ENCODE results near the gene ABCD4.

ABCD4 gene

GRCh38 chr14:74238974-74239847 is 63.5 kb downstream of the ABCD4 start, which contains the start of gene VSX2:
TSS of gene VSX2 (plus strand) at chr14:74239449. CDS start at chr14:74239562, 113 bp downstream.
- in situ Hi-C loops (cut with MboI; ENCODE audit: low sequenced_read_pairs), result no loop called here

- in situ Hi-C loops (cut with MboI; ENCODE audit: low sequenced_read_pairs), result no loop called here
Observed at GRCh38 chr14:74237441-74237840, 65.3 kb downstream of the ABCD4 start.
